ENCODE measurements around the gene LRRC37A3.
"Not testable (repeated sequence)": the region's sequence is repeated elsewhere in the genome, so short reads cannot be mapped to it uniquely, and the experiment has no call there.

The LRRC37A3 gene

GRCh38 chr17:64919289-64920025 is at the start of gene LRRC37A3:
Gene LRRC37A3 (minus strand): TSS chr17:64919478. CDS start chr17:64897257, 22,221 bp downstream.
- peak; percentile 99 to 100 for DNase-seq (ENCODE audit: low read depth in 2 of 2)

- DNase-seq (ENCODE audit: low read depth in 2 of 2): peak; percentile 58 to 74
Measured at GRCh38 chr17:64965873-64966287, 46.6 kb upstream of the LRRC37A3 start.

- not testable (repeated sequence) for DNase-seq (ENCODE audit: low read depth in 2 of 2)
Measured at GRCh38 chr17:64965256-64965872, 46.1 kb upstream of the LRRC37A3 start.

GRCh38 chr17:64964796-64965195 is 45.5 kb upstream of the LRRC37A3 start:
- DNase-seq (ENCODE audit: low read depth in 2 of 2): no peak

GRCh38 chr17:64963814-64964213 is 44.5 kb upstream of the LRRC37A3 start:
- not testable (repeated sequence) for DNase-seq (ENCODE audit: low read depth in 2 of 2)

- peak in 1 of 2 donors; percentile 70 for DNase-seq (ENCODE audit: low read depth in 2 of 2)
Measured at GRCh38 chr17:64961563-64962378, 42.5 kb upstream of the LRRC37A3 start.

- DNase-seq (ENCODE audit: low read depth in 2 of 2): no peak
Measured at GRCh38 chr17:64951877-64952276, 32.6 kb upstream of the LRRC37A3 start.

- no peak for DNase-seq (ENCODE audit: low read depth in 2 of 2)
Measured at GRCh38 chr17:64950871-64951270, 31.6 kb upstream of the LRRC37A3 start.

GRCh38 chr17:64947152-64947551 is 27.9 kb upstream of the LRRC37A3 start:
- DNase-seq (ENCODE audit: low read depth in 2 of 2): no peak

- DNase-seq (ENCODE audit: low read depth in 2 of 2): no peak
Measured at GRCh38 chr17:64941761-64942160, 22.5 kb upstream of the LRRC37A3 start.

GRCh38 chr17:64941045-64941444 is 21.8 kb upstream of the LRRC37A3 start:
- no peak for DNase-seq (ENCODE audit: low read depth in 2 of 2)

GRCh38 chr17:64940055-64940454 is 20.8 kb upstream of the LRRC37A3 start:
- no peak for DNase-seq (ENCODE audit: low read depth in 2 of 2)

- peak; percentile 30 to 63 for DNase-seq (ENCODE audit: low read depth in 2 of 2)
Measured at GRCh38 chr17:64938925-64939474, 19.7 kb upstream of the LRRC37A3 start.

- no peak for DNase-seq (ENCODE audit: low read depth in 2 of 2)
Measured at GRCh38 chr17:64938290-64938689, 19.0 kb upstream of the LRRC37A3 start.

GRCh38 chr17:64936117-64936516 is 16.8 kb upstream of the LRRC37A3 start:
- DNase-seq (ENCODE audit: low read depth in 2 of 2): no peak

GRCh38 chr17:64934284-64934778 is 15.1 kb upstream of the LRRC37A3 start:
- not testable (repeated sequence) for DNase-seq (ENCODE audit: low read depth in 2 of 2)

GRCh38 chr17:64932850-64933249 is 13.6 kb upstream of the LRRC37A3 start:
- DNase-seq (ENCODE audit: low read depth in 2 of 2): not testable (repeated sequence)

GRCh38 chr17:64930374-64930773 is 11.1 kb upstream of the LRRC37A3 start:
- DNase-seq (ENCODE audit: low read depth in 2 of 2): not testable (repeated sequence)

- DNase-seq (ENCODE audit: low read depth in 2 of 2): peak in 1 of 2 donors; percentile 50
Measured at GRCh38 chr17:64929419-64930209, 10.3 kb upstream of the LRRC37A3 start.

- not testable (repeated sequence) for DNase-seq (ENCODE audit: low read depth in 2 of 2)
Measured at GRCh38 chr17:64928701-64929100, 9.4 kb upstream of the LRRC37A3 start.

GRCh38 chr17:64927444-64927843 is 8.2 kb upstream of the LRRC37A3 start:
- DNase-seq (ENCODE audit: low read depth in 2 of 2): peak in 1 of 2 donors; percentile 75
